Activated CD8-positive, alpha-beta memory T cell treated with anti-CD3 and anti-CD28 coated beads, Interleukin-2, amount 50 U/mL, for 24 hours (primary cell): ENCODE measurements around the gene C19orf85.
"Not testable (repeated sequence)": the region's sequence is repeated elsewhere in the genome, so short reads cannot be mapped to it uniquely, and the experiment has no call there.

ENCODE experiments used
- DNase-seq: peaks from one replicate; pipeline ENCODE4 v3.0.0-alpha.2; 2020; ENCODE audit errors: extremely low read depth

C19orf85 gene

GRCh38 chr19:55459551-55459949 is 5.0 kb downstream of the C19orf85 start:
- no peak for DNase-seq

DNA sequence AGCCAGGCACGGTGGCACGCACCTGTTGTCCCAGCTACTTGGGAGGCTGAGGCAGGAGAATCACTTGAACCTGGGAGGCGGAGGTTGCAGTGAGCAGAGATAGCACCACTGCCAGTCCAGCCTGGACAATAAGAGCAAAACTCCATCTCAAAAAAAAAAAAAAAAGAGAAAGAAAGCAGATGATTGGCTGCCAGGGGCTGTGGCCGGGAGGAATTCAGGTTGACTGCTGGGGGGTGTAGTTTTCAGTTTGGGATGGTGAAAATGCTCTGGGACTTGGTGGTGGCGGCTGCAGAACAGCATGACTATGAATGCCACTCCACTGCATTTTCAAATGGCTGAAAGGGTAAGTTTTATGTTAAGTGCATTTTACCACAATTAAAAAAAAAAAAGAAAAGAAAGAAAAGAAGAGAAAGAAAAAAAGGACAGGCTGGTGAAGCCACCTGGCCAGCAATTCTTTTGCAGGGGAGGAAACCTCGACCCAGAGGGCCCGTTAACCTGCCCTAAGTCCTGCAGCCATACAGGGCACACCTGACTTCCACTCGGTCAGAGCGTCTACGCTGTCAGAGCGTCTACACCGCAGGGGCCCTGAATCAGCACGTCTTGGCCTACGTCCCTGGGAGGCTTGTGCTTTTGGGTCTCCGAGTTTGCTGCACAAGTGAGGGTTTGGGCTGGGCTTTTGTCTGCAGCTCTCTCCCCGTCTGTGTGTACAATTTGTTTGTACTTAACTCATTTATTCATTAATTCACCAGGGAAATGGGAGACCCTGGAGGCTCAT is 6.7 kb downstream of the C19orf85 start:
- no peak for DNase-seq

- DNase-seq, result no peak
Measured at GRCh38 chr19:55456347-55456746, 8.2 kb downstream of the C19orf85 start.

DNA sequence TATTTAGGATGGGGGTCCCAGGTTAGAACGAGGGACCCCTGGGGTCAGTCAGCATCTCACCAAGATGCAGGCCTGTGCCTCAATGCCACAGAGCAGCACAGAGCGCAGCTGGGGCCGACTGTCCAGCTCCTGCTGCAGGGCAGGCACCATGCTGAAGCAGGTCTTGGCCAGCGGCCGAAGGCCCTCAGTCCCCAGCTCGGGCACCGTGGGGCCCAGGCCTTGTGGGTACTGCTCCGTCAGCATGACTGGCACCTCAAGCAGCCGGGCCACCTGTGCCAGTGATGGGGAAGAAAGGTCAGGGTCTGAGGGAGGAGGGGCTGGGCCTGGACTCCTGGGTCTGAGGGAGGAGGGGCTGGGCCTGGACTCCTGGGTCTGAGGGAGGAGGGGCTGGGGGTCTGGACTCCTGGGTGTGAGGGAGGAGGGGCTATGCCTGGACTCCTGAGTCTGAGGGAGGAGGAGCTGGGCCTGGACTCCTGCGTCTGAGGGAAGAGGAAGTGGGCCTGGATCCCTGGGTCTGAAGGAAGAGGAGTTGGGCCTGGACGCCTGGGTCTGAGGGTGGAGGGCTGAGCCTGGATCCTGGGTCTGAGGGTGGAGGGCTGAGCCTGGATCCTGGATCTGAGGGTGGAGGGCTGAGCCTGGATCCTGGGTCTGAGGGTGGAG is 8.8 kb downstream of the C19orf85 start:
- DNase-seq, result no peak

DNA sequence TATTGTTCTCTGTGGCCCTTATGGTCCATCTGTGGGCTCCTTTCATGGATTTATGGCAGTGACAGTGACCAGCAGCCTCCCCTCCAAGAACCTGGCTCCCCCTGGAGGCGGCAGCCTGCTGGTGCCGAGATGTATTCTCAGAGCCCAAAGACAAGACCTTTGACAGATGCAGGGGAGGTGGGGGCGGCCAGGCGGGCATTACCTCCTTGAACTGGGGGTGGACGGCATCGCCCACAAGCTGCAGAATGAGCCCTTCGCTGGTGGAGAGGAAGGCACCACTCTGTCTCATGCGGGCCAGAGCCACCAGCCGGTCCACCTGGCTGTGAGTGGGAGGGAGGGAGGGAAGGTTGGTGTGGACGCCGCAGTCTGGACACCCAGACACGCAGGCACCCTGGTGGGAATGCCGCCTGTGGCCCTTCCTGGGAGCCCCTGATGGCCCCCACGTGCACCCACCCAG is 9.7 kb downstream of the C19orf85 start:
- no peak for DNase-seq

GRCh38 chr19:55453511-55454260 is 10.9 kb downstream of the C19orf85 start:
- DNase-seq, result no peak

DNA sequence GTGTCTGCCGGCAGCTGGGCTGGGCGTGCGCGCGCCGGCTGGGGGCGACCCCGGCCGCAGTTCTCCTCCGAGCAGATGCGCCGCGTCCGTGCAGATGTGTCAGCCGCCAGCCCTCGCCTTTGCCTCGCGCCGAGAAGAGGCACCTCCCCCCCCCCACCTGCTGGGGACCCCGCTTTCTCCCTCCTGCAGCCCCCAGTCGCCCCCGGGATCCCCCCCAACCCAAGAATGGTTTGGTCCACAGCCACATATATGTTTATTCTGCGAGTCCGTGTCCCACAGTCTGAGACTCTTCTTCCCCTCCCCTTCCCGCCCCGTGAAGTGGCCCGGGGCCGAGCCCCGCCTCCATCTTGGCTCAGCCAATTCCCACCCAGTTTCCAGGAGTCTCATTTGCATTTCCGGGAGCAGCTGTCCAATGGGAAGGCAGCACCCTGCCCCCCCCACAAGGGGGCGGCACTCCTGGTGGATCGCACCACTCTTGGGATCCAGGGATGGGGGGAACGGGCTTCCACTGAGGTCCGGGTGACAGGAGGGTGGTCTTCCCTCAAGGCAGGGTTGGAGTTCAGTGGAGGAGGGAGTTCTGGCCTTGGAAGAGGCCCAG is 11.7 kb downstream of the C19orf85 start:
- DNase-seq, result no peak

DNA sequence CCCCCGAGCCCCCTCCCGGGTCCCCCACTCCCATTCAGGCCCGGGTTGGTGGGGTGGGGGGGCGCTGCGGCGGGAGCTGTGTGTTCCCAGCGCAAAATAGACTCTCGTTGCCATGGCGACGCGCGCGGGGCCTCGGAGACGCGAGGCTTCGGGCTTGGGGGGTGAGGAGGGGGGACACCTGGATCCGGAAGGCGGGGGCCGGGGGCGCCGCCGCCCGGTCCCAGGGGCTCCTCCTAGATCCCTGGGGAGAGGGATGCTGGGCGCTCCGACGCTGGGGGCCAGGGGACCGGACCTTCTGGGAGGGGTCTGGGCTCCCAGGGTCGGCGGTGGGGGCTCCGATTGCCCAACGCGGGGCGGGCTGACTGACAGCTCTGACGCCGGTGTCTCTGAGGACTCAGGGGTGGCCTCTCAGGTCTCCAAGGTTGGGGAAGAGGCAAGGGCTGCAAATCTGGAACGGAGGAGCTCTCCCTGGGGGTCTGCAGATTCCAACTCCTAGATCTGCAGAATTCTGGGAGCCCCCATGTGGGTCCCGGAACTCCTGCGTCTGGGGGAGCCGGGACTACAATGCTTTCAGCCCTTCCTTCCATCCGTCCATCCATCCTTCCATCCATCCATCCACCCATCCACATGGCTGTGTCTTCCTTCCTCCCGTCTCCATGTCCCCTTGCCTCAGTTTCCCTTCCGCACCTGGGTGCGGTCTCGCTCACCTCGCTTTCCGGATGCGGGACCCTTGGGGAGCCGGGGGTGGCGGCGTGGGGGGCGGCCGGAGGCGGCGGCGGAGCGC is 12.4 kb downstream of the C19orf85 start:
- no peak for DNase-seq

GRCh38 chr19:55451163-55451964 is 13.2 kb downstream of the C19orf85 start:
- no peak for DNase-seq

DNA sequence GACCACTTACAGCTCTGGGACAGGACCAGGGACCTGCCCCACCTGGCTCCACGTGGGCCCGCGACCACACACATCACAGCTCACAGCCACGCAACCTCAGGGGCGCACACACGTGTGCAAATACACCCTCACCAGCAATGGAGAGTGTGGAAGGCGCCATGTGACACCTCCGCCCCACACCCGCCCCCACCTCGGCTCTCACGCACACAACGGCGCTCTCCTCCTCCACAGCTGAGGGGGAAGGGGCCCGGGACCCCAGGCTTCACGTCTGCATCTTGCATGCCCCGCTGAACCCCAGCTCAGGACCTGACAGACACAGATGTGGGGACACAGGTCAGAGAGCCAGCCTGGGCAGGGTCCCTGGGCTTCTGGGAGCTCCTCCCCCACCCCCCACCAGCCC is 15.1 kb downstream of the C19orf85 start:
- no peak for DNase-seq

DNA sequence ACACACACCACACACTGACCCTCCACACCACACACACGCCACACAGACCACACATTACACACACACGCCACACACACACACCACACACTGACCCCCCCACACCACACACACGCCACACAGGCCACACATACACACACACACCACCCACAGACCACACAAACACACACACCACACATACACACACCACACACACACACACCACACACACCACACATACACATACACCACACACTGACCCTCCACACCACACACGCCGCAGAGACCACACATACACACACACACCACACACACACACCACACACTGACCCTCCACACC is 16.4 kb downstream of the C19orf85 start:
- not testable (repeated sequence) for DNase-seq

DNA sequence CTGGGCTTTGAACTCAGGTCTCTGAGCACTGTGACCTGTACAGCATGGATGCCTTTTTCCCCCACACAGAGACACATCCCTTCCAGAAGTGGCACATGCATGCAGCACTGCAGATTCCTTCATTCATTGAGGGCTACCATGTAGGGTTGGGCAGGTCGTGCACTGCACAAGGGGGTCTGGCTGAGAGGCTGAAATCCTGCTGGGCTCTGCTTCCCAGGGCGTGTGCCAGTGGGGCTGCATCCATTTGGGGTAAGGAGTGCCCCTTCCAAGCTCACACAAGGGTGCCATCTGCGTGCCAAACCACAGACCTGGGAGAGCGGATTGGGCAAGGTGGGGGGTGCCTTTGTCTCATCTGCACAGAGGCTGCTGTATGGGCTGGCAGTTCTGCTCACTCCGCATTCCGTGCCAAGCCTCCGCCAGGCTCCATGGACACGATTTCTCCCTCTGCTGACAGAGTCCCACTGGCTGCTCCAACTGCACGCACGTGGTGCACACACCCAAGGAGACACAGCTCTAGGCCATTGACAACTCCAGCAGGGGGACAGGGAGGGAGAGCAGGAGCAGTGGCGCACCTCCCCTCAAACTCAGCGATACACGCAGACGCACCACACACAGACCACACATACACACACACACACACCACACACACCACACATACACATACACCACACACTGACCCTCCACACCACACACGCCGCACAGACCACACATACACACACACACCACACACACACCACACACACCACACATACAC is 17.0 kb downstream of the C19orf85 start:
- DNase-seq, result no peak

GRCh38 chr19:55446060-55446459 is 18.5 kb downstream of the C19orf85 start:
- no peak for DNase-seq

- DNase-seq, result no peak
Measured at GRCh38 chr19:55444646-55445045, 19.9 kb downstream of the C19orf85 start.

- no peak for DNase-seq
Measured at GRCh38 chr19:55443824-55444480, 20.6 kb downstream of the C19orf85 start.

DNA sequence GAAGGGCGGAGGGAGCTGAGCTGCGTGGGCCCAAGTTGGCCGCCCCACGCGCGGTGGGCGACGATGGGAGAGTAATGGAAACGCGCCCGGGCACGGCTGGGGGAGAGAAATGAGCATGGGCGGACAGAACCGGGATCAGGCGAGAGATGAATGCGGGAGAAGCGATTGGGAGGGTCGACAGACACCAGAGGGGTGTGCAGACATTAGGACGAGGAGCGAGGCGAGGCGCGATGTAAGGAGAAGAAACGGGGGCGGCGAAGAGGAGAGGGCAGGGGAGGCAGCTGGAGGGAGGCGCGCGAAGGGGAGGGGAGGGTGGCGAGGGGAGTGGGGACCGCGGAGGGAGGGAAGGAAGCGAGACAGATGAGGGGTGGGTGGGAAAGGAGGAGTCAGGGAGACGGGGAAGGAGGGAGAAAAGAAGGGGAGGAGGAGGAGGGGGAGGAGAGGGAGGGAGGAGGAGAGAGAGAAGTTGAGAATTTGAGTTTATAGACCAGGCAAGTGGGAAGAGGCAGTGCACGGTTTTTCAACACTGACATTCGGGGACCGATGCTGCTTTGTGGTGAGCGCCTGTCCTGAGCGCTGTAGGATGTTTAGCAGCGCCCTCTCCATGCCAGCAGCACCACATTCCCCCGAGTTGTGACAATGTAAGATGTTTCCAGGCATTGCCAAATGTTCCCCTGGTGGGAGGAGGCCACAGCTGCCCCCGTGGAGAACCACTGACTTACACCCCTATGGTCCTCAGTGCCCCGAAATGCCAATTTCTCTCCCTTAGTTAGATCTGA is 21.3 kb downstream of the C19orf85 start, which contains the start of gene SHISA7:
Gene SHISA7, minus strand, starts transcription at position 256 of the 779 bp plus-strand sequence. CDS start 437 bp downstream, outside the sequence.
- DNase-seq, result no peak

DNA sequence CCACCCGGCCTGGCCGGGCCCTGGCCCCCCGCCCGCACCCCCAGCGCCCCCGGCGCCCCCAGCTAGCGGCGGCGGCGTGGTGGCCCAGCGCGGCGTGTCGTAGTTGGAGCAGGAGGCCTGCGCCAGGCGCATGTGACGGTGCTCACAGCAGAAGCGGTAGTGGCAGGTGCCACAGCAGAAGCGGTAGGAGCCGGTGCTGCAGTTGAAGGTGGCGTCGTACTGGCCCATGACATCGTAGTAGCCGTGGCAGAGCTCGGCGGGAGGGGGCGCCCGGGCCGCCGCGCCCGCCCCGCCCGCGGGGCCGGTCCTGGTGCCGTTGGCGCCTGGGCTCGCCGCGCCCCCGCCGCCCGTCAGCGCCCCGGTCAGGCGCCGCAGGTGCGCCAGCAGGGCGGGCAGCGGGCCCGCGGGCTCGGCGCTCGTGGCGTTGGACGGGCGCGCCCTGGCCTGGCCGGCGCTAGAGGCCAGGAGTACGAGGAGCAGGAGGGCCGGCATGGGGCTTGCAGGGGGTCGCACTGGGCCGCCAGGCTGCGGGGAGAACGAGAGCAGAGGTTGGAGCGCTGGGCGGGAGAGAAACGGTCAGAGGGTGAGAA is 22.1 kb downstream of the C19orf85 start:
- no peak for DNase-seq

DNA sequence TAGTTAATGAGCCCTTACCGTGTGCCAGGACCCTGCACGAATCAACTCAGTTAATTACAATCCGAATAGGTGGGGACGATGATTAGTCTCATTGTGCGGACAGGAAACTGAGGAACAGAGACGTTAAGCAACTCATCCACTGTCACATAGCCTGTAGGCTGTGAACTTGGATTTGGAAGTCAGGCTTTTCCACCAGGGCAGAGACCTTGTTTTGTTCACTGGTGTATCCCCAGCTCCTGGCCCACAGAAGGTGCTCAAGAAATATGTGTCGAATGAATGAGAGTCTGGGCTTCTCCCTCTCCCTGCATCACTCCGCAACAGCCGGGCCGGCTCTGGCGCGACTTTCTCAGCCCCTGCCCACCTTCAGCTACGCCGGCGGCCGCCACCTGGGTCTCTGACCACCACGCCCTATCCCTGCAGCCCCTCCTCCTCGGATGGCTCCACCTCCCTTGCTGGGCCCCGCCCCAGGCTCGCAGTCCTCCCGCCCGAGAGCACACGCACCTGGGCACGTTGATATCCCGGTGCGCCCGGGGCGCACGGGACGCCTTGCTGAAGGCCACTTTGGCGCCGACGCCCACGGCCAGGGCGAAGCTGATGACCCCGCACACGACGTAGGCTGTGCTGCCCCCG is 22.7 kb downstream of the C19orf85 start:
- no peak for DNase-seq
